AG04449 (cell line): Measurements from ENCODE around the gene RAPGEF2.

Experiments
- CTCF ChIA-PET: fragments of 350-600 bp; formaldehyde crosslinking; extraction: SDS; loops from one replicate; lab custom pipeline; 2021; ENCODE audit warnings: antibody characterized with exemption; lab: Yijun Ruan, JAX
- POLR2A ChIA-PET: fragments of 400-600, 350-600 bp; formaldehyde crosslinking; extraction: SDS; loops from one replicate; lab custom pipeline; 2020; ENCODE audit warnings: antibody characterized with exemption, inconsistent platforms; lab: Yijun Ruan, JAX
- DNase-seq: peaks from one replicate; pipeline ENCODE4 v3.0.0-alpha.2; 2010; ENCODE audit warnings: low read depth, low spot score
- H3K4me3 ChIP-seq: 2 replicates; pipeline ENCODE4 v1.5.1; 2011; ENCODE audit warnings: low read depth, mild to moderate bottlenecking, control low read depth, low read length
- TF ChIP-seq, protein P1 (sequence below): IDR thresholded peaks from one replicate; pipeline ENCODE4 v1.5.1; 2011; ENCODE audit warnings: mild to moderate bottlenecking, moderate library complexity, low read length, control low read depth, inconsistent platforms; ENCODE audit not compliant: insufficient read depth; ENCODE audit errors: missing control alignments

The RAPGEF2 gene

GRCh38 chr4:159284733-159285132 lies 181.9 kb downstream of the RAPGEF2 start:
- TF ChIP-seq, protein P1, sequence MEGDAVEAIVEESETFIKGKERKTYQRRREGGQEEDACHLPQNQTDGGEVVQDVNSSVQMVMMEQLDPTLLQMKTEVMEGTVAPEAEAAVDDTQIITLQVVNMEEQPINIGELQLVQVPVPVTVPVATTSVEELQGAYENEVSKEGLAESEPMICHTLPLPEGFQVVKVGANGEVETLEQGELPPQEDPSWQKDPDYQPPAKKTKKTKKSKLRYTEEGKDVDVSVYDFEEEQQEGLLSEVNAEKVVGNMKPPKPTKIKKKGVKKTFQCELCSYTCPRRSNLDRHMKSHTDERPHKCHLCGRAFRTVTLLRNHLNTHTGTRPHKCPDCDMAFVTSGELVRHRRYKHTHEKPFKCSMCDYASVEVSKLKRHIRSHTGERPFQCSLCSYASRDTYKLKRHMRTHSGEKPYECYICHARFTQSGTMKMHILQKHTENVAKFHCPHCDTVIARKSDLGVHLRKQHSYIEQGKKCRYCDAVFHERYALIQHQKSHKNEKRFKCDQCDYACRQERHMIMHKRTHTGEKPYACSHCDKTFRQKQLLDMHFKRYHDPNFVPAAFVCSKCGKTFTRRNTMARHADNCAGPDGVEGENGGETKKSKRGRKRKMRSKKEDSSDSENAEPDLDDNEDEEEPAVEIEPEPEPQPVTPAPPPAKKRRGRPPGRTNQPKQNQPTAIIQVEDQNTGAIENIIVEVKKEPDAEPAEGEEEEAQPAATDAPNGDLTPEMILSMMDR: no peak
- no peak for DNase-seq
- ChIA-PET CTCF (interaction anchor here (1.0 to 3.6 kb wide), 3 partner anchors 10 to 161 kb away, joined by 3 to 13 read pairs (median 5); no protein-coding TSS in a partner anchor), POLR2A (no interaction called here)
- H3K4me3 ChIP-seq: no peak overlapping the region

- TF ChIP-seq, protein P1: no peak
- no peak overlapping the region for H3K4me3 ChIP-seq
- DNase-seq: no peak
- CTCF ChIA-PET: interaction anchor here (3.6 kb wide), 1 partner anchor 9 kb away, joined by 13 read pairs; no protein-coding TSS in a partner anchor
- POLR2A ChIA-PET: no interaction called here
These were observed 184.9 kb downstream of the RAPGEF2 start for GRCh38 chr4:159287767-159288166.

DNA sequence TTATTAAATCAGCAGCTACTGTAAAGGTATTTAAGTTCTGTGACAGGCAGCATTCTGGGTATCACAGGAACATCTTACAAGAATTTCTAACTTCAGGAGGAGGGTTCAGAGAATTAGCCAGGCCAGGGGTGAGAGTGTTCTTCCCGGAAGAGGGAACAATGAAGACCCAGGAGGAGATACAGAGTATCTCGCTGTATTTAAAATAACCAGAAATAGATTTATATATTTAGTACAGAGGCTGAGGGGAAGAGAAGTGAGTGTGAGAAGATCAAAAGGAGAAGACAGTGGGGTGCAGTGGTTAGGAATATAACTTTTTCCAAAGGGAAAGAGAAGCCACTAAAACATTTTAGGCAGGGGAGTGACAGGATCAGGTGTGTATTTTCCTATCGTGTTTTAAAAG lies 186.8 kb downstream of the RAPGEF2 start:
- ChIA-PET CTCF (interaction anchor here (2.2 kb wide), 1 partner anchor 87 kb away, joined by 6 read pairs; no protein-coding TSS in a partner anchor), POLR2A (no interaction called here)
- no peak overlapping the region for H3K4me3 ChIP-seq
- TF ChIP-seq, protein P1: no peak
- no peak for DNase-seq

GRCh38 chr4:159290321-159291030 lies 187.6 kb downstream of the RAPGEF2 start:
- CTCF ChIA-PET: interaction anchor here (2.2 kb wide), 1 partner anchor 88 kb away, joined by 6 read pairs; no protein-coding TSS in a partner anchor

GRCh38 chr4:159291176-159291575 lies 188.3 kb downstream of the RAPGEF2 start:
- no peak overlapping the region for H3K4me3 ChIP-seq
- DNase-seq: no peak
- TF ChIP-seq, protein P1: no peak
- ChIA-PET CTCF (no interaction called here), POLR2A (no interaction called here)

More at GRCh38 chr4:159290321-159291030, 187.6 kb downstream of the RAPGEF2 start:
- POLR2A ChIA-PET: no interaction called here
- no peak overlapping the region for H3K4me3 ChIP-seq
- DNase-seq: no peak
- TF ChIP-seq, protein P1: no peak

DNA sequence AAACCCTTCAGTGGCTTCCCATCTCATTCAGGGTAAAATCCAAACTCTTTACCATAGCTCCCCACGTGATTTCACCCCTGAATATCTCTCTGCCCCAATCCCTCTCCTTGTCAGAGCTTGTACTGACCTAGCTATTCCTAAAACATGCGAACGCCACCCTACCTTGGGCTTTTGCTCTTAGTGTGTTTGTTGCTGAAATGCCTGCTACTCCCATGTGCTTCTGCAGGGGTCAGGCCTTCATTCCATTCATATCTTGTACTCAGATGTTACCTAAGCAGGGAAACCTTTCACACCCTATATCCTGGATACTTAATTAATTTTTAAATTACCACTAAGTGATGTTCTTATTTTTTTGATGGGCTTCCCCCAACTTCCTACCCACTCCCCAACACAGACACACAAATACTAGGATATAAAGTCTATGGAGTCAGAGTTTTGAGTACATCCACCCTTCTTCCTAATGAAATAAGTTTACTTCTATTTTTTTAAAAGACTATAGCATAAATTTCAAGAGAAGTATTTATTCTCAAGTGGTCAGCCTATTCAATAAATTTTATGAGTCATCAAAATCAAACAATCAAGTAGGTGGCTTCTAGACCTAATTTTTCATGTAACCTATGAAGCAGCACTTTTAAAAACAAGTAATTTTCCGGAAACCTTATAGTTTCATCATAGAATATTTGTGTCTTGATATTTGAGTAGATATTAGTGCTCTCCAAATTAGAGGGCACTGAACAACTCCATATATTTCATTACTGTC lies 189.4 kb downstream of the RAPGEF2 start:
- TF ChIP-seq, protein P1: no peak
- ChIA-PET CTCF (no interaction called here), POLR2A (no interaction called here)
- no peak overlapping the region for H3K4me3 ChIP-seq
- no peak for DNase-seq
